Endothelial cell of umbilical vein (primary cell): ENCODE results near the gene AKAP12. TPM values are rescaled to one million over a fixed set of nuclear protein-coding genes. Genes with fewer than 3 reads are reported as not detected.

Experiments
- BruUV-seq: library from RNA; stranded (reverse); fragments of 400-500 nt; replicated peaks from 2 replicates; lab custom pipeline; 2021; lab: Mats Ljungman, UMichigan
- CTCF ChIA-PET: fragments of 300-600, 350-600 bp; sonication (Branson Sonifier 250); formaldehyde crosslinking; loops from one replicate; lab custom pipeline; 2021; ENCODE audit warnings: antibody characterized with exemption, inconsistent platforms; lab: Charles Lee
- POLR2A ChIA-PET: fragments of 300-600, 350-600 bp; sonication (Branson Sonifier 250); formaldehyde crosslinking; loops from one replicate; lab custom pipeline; 2021; ENCODE audit warnings: antibody characterized with exemption, inconsistent platforms; lab: Charles Lee
- DNase-seq: peaks from one replicate; pipeline ENCODE4 v3.0.0-alpha.2; 2011; ENCODE audit warnings: low read depth, low spot score
- FAIRE-seq: peaks from 2 replicates; lab custom pipeline; 2011; peaks lifted over from hg19 to GRCh38; lab: Jason Lieb, UNC
- H2AFZ ChIP-seq: 2 replicates; pipeline ENCODE4 v1.6.0; 2012; ENCODE audit warnings: low read depth, low read length, control low read depth, inconsistent platforms
- H3K27ac ChIP-seq: 2 replicates; pipeline ENCODE4 v1.5.1; 2011; ENCODE audit warnings: low read depth, mild to moderate bottlenecking, control low read depth, low read length, moderate library complexity; ENCODE audit not compliant: insufficient read depth
- H3K27me3 ChIP-seq, 2 experiments: 2 replicates each; pipeline versions ENCODE4 v1.6.0 to v1.6.1; 2011; ENCODE audit warnings: low read length in 2 of 2, mixed read lengths in 1 of 2; ENCODE audit not compliant: control insufficient read depth in 2 of 2, insufficient read depth in 2 of 2
- H3K36me3 ChIP-seq, 2 experiments: 2 replicates in 1 of 2; 3 replicates in 1 of 2; pipeline ENCODE4 v1.5.1; 2011; ENCODE audit warnings: low read length in 2 of 2, mild to moderate bottlenecking in 1 of 2, moderate library complexity in 1 of 2; ENCODE audit not compliant: control insufficient read depth in 2 of 2, insufficient read depth in 2 of 2; ENCODE audit errors: extremely low read depth in 1 of 2
- H3K4me1 ChIP-seq: 3 replicates; pipeline ENCODE4 v1.5.1; 2011; ENCODE audit warnings: mild to moderate bottlenecking, low read length; ENCODE audit not compliant: control insufficient read depth, insufficient read depth; ENCODE audit errors: extremely low read depth
- H3K4me2 ChIP-seq: 2 replicates; pipeline ENCODE4 v1.6.1; 2011; ENCODE audit warnings: low read length, control low read depth, mixed read lengths; ENCODE audit not compliant: insufficient read depth
- H3K4me3 ChIP-seq, 3 experiments: fragments of 200-600 bp in 1 of 3; sonication (generic), shearing (Covaris generic) in 1 of 3; replicated peaks in 1 of 3; 2 replicates each; pipeline ENCODE4 v1.5.1; 2011 to 2016; ENCODE audit warnings: control low read depth in 3 of 3, low read length in 3 of 3, mild to moderate bottlenecking in 2 of 3, inconsistent platforms in 1 of 3, low read depth in 1 of 3, moderate library complexity in 1 of 3; ENCODE audit not compliant: insufficient read depth in 1 of 3
- H3K79me2 ChIP-seq: 2 replicates; pipeline ENCODE4 v1.6.0; 2012; ENCODE audit warnings: low read length, inconsistent platforms; ENCODE audit not compliant: control insufficient read depth, insufficient read depth
- H3K9ac ChIP-seq: replicated peaks from 2 replicates; pipeline ENCODE3; 2011; ENCODE audit warnings: low read length, control low read depth; ENCODE audit not compliant: insufficient read depth; ENCODE audit errors: extremely low read depth
- H3K9me1 ChIP-seq: replicated peaks from 3 replicates; pipeline ENCODE4 v1.6.0; 2011; ENCODE audit warnings: mild to moderate bottlenecking, low read length; ENCODE audit not compliant: control insufficient read depth, insufficient read depth; ENCODE audit errors: extremely low read depth
- H3K9me3 ChIP-seq: replicated peaks from 2 replicates; pipeline ENCODE4 v1.5.1; 2012; ENCODE audit warnings: low read length, inconsistent platforms; ENCODE audit not compliant: control insufficient read depth, insufficient read depth
- H4K20me1 ChIP-seq: replicated peaks from 2 replicates; pipeline ENCODE3; 2011; ENCODE audit warnings: mild to moderate bottlenecking, low read length; ENCODE audit not compliant: control insufficient read depth, insufficient read depth; ENCODE audit errors: extremely low read depth
- CTCF ChIP-seq, 2 donors: IDR thresholded peaks; 1 replicate in 1 of 2; 2 replicates in 1 of 2; pipeline ENCODE4 v1.5.1; 2011; ENCODE audit warnings: low read length in 2 of 2, mild to moderate bottlenecking in 2 of 2, moderate library complexity in 2 of 2, control low read depth in 1 of 2, inconsistent platforms in 1 of 2, low read depth in 1 of 2; ENCODE audit not compliant: insufficient read depth in 1 of 2; ENCODE audit errors: extremely low read depth in 1 of 2
- EZH2 ChIP-seq: IDR thresholded peaks from 2 replicates; pipeline ENCODE4 v1.6.1; 2012; ENCODE audit warnings: borderline replicate concordance, low read depth, mild to moderate bottlenecking, moderate library complexity, low read length, inconsistent platforms; ENCODE audit not compliant: severe bottlenecking
- FOS ChIP-seq: IDR thresholded peaks from 2 replicates; pipeline ENCODE4 v1.6.1; 2011; ENCODE audit warnings: mild to moderate bottlenecking, low read length, moderate library complexity, borderline replicate concordance; ENCODE audit not compliant: insufficient read depth
- GATA2 ChIP-seq: IDR thresholded peaks from 2 replicates; pipeline ENCODE4 v1.7.0; 2011; ENCODE audit warnings: low read depth, mild to moderate bottlenecking, moderate library complexity, mixed read lengths, low read length; ENCODE audit not compliant: insufficient read length, insufficient read depth
- JUN ChIP-seq: IDR thresholded peaks from 2 replicates; pipeline ENCODE4 v1.6.1; 2011; ENCODE audit warnings: borderline replicate concordance, low read depth; ENCODE audit not compliant: insufficient read length, insufficient read depth
- MAX ChIP-seq: IDR thresholded peaks from 2 replicates; pipeline ENCODE4 v1.6.1; 2011; ENCODE audit not compliant: insufficient read depth, insufficient read length
- MYC ChIP-seq: IDR thresholded peaks from one replicate; pipeline ENCODE4 v1.6.1; 2011; ENCODE audit warnings: mild to moderate bottlenecking, low read depth, low read length
- POLR2A ChIP-seq: IDR thresholded peaks from 2 replicates; pipeline ENCODE4 v1.6.1; 2012; ENCODE audit warnings: low read depth, mild to moderate bottlenecking, control low read depth, low read length
- POLR2AphosphoS5 ChIP-seq: IDR thresholded peaks from 2 replicates; pipeline ENCODE4 v1.6.1; 2012; ENCODE audit warnings: low read depth, mild to moderate bottlenecking, control low read depth, low read length, moderate library complexity; ENCODE audit not compliant: insufficient read depth
- dilution Hi-C: fragments of 300-500 bp; cut with MboI; formaldehyde crosslinking; loops from one replicate; pipeline ENCODE4 v1.15.0; 2019; ENCODE audit warnings: low sequenced_read_pairs; ENCODE audit not compliant: extremely low pct_ligation_motif_present
- intact Hi-C: fragments of 100-400 bp; cut with micrococcal nuclease; formaldehyde crosslinking; loops from one replicate; pipeline ENCODE4 v1.10.0; 2022
- polyA plus RNA-seq, 4 experiments: library from polyadenylated mRNA; depleted of rRNA in 3 of 4; stranded (reverse) in 3 of 4; unstranded in 1 of 4; fragments of >200 nt; gene quantifications; 2 replicates each; pipeline versions ENCODE4 v1.2.1 to v1.2.3, GENCODE V29; 2011 to 2012; ENCODE audit warnings: missing spikeins in 1 of 4
- total RNA-seq: library from RNA; stranded (reverse); gene quantifications from 2 replicates; pipeline ENCODE4 v1.2.3, GENCODE V29; 2021

The AKAP12 gene
- total and polyA plus RNA-seq, 2 donors (not counting 3 experiments of a cell fraction or from before 2014, with no cell fraction given) = 46.9 to 340 TPM

GRCh38 chr6:151275121-151275520, 35.4 kb downstream of the AKAP12 start:
- Histone ChIP-seq H3K9me3 (no peaks in the 10 kb centered on the region), H3K9me1 (no peaks in the 10 kb centered on the region), H4K20me1 (no peaks in the 10 kb centered on the region), H3K4me1 (no peaks in the 10 kb centered on the region), H3K27me3 (no peaks in the 10 kb centered on the region), H3K4me3 (no peak overlapping the region), H3K27ac (no peak overlapping the region), H3K9ac (no peak overlapping the region), H3K79me2 (peaks cover 78% of the 10 kb centered on the region), H3K36me3 (no peaks in the 10 kb centered on the region), H3K4me2 (no peak overlapping the region), H2AFZ (no peak overlapping the region)
- DNase-seq (no peak), FAIRE-seq (no peak)
- ChIA-PET CTCF (no interaction called here), POLR2A (no interaction called here)
- intact Hi-C loops (no loop called here), dilution Hi-C loops (no loop called here)
- TF ChIP-seq CTCF (IDR thresholded peaks at IDR 0.05; ENCODE audit: extremely low read depth in 1 of 2, insufficient read depth in 1 of 2, low read depth in 1 of 2, low read length in 2 of 2) (no peak), EZH2 (no peak), POLR2A (no peak), MAX (no peak), JUN (no peak), GATA2 (no peak), FOS (no peak), MYC (no peak), POLR2AphosphoS5 (no peak)
- no TSS peak for BruUV-seq
